Caco-2 (cell line): ENCODE measurements around the gene PITX3. TPM values are rescaled to one million over a fixed set of nuclear protein-coding genes. Genes with fewer than 3 reads are reported as not detected.

Source experiments
- BruUV-seq: library from RNA; stranded (reverse); fragments of 400-500 nt; replicated peaks from 2 replicates; lab custom pipeline; 2021; lab: Mats Ljungman, UMichigan
- CTCF ChIA-PET: fragments of 300-600 bp; sonication (Branson Sonifier 250); formaldehyde crosslinking; loops from one replicate; lab custom pipeline; 2022; ENCODE audit warnings: antibody characterized with exemption; lab: Charles Lee
- POLR2A ChIA-PET: fragments of 300-600 bp; sonication (Branson Sonifier 250); formaldehyde crosslinking; loops from one replicate; lab custom pipeline; 2022; ENCODE audit warnings: antibody characterized with exemption; lab: Charles Lee
- DNase-seq, 2 experiments: peaks; one replicate each; pipeline versions ENCODE4 v3.0.0 to v3.0.0-alpha.2; 2020 to 2022
- H3K27me3 ChIP-seq: replicated peaks from 2 replicates; pipeline ENCODE4 v1.6.0; 2011; ENCODE audit warnings: low read length; ENCODE audit not compliant: control insufficient read depth, insufficient read depth
- H3K36me3 ChIP-seq: 2 replicates; pipeline ENCODE4 v1.5.1; 2011; ENCODE audit warnings: low read length; ENCODE audit not compliant: control insufficient read depth, insufficient read depth
- H3K4me1 ChIP-seq: fragments of 250-450 bp; sonication (Bioruptor Pico); 2 replicates; pipeline ENCODE4 v1.5.1; 2020; ENCODE audit warnings: mild to moderate bottlenecking
- H3K4me3 ChIP-seq: 2 replicates; pipeline ENCODE4 v1.5.1; 2011; ENCODE audit warnings: low read depth, mild to moderate bottlenecking, control low read depth, low read length
- H3K9me3 ChIP-seq: fragments of 250-450 bp; sonication (Bioruptor Pico); 2 replicates; pipeline ENCODE4 v1.5.1; 2020; ENCODE audit warnings: mild to moderate bottlenecking, moderate library complexity
- H3K27ac Mint-ChIP-seq: one replicate; pipeline ENCODE4 v1.8.0; 2022; ENCODE audit warnings: mixed read lengths; ENCODE audit not compliant: unreplicated experiment
- H3K27me3 Mint-ChIP-seq: one replicate; pipeline ENCODE4 v1.8.0; 2022; ENCODE audit warnings: mixed read lengths; ENCODE audit not compliant: insufficient read depth, unreplicated experiment
- H3K36me3 Mint-ChIP-seq: one replicate; pipeline ENCODE4 v1.8.0; 2022; ENCODE audit warnings: mild to moderate bottlenecking, mixed read lengths; ENCODE audit not compliant: insufficient read depth, unreplicated experiment
- H3K4me1 Mint-ChIP-seq: one replicate; pipeline ENCODE4 v1.8.0; 2022; ENCODE audit warnings: low read depth, mixed read lengths; ENCODE audit not compliant: unreplicated experiment
- H3K4me3 Mint-ChIP-seq: one replicate; pipeline ENCODE4 v1.8.0; 2022; ENCODE audit warnings: mild to moderate bottlenecking, moderate library complexity, mixed read lengths; ENCODE audit not compliant: unreplicated experiment
- H3K9me3 Mint-ChIP-seq: one replicate; pipeline ENCODE4 v1.8.0; 2022; ENCODE audit warnings: mixed read lengths; ENCODE audit not compliant: unreplicated experiment
- CTCF ChIP-seq, 2 experiments: fragments of 200-600 bp in 1 of 2; IDR thresholded peaks; 1 replicate in 1 of 2; 2 replicates in 1 of 2; pipeline versions ENCODE4 v1.5.1 to v1.8.0; 2011 to 2022; ENCODE audit warnings: antibody characterized with exemption in 1 of 2, control low read depth in 1 of 2, inconsistent platforms in 1 of 2, low read depth in 1 of 2, low read length in 1 of 2, mild to moderate bottlenecking in 1 of 2, moderate library complexity in 1 of 2; ENCODE audit not compliant: insufficient read depth in 1 of 2, severe bottlenecking in 1 of 2, unreplicated experiment in 1 of 2
- intact Hi-C: fragments of 100-400 bp; cut with micrococcal nuclease; formaldehyde crosslinking; loops from one replicate; pipeline ENCODE4 v1.10.0; 2022; ENCODE audit not compliant: unreplicated experiment
- total RNA-seq: library from RNA; stranded (reverse); gene quantifications from 2 replicates; pipeline ENCODE4 v1.2.3, GENCODE V29; 2022

The PITX3 gene
- total RNA-seq, 1 experiment from 2014 or later: not detected

GRCh38 chr10:102188298-102188940, 52.9 kb downstream of the PITX3 start:
- intact Hi-C loops: no loop called here
- no peak overlapping the region for H3K4me3 Mint-ChIP-seq
- no peaks in the 10 kb centered on the region for H3K36me3 ChIP-seq
- no peak overlapping the region for H3K4me3 ChIP-seq
- no peak for DNase-seq
- H3K27me3 ChIP-seq: no peaks in the 10 kb centered on the region
- no peak overlapping the region for H3K27ac Mint-ChIP-seq
- ChIA-PET CTCF (no interaction called here), POLR2A (no interaction called here)
- BruUV-seq: no TSS peak
- H3K4me1 Mint-ChIP-seq: no peaks in the 10 kb centered on the region
- H3K36me3 Mint-ChIP-seq: no peaks in the 10 kb centered on the region
- peaks cover 33% of the 10 kb centered on the region for H3K9me3 ChIP-seq
- H3K27me3 Mint-ChIP-seq: no peaks in the 10 kb centered on the region
- H3K4me1 ChIP-seq: no peaks in the 10 kb centered on the region
- H3K9me3 Mint-ChIP-seq: peaks cover 57% of the 10 kb centered on the region
- TF ChIP-seq CTCF (IDR thresholded peaks at IDR 0.05; ENCODE audit: insufficient read depth in 1 of 2, low read depth in 1 of 2, low read length in 1 of 2, severe bottlenecking in 1 of 2, unreplicated experiment in 1 of 2): no peak

- no peaks in the 10 kb centered on the region for H3K27me3 Mint-ChIP-seq
- H3K27me3 ChIP-seq: no peaks in the 10 kb centered on the region
- H3K9me3 Mint-ChIP-seq: peaks cover 36% of the 10 kb centered on the region
- POLR2A ChIA-PET: no interaction called here
- DNase-seq: no peak
- intact Hi-C loops: no loop called here
- no peaks in the 10 kb centered on the region for H3K4me1 Mint-ChIP-seq
- H3K27ac Mint-ChIP-seq: no peak overlapping the region
- CTCF ChIA-PET: no interaction called here
- no peaks in the 10 kb centered on the region for H3K4me1 ChIP-seq
- H3K36me3 Mint-ChIP-seq: no peaks in the 10 kb centered on the region
- no TSS peak for BruUV-seq
- H3K36me3 ChIP-seq: no peaks in the 10 kb centered on the region
- no peak overlapping the region for H3K4me3 ChIP-seq
- TF ChIP-seq CTCF (IDR thresholded peaks at IDR 0.05; ENCODE audit: insufficient read depth in 1 of 2, low read depth in 1 of 2, low read length in 1 of 2, severe bottlenecking in 1 of 2, unreplicated experiment in 1 of 2): no peak
- no peak overlapping the region for H3K4me3 Mint-ChIP-seq
- H3K9me3 ChIP-seq: peaks cover 18% of the 10 kb centered on the region
Measured at GRCh38 chr10:102185811-102186527, 55.3 kb downstream of the PITX3 start.

- no peak overlapping the region for H3K4me3 ChIP-seq
- peaks cover 36% of the 10 kb centered on the region for H3K9me3 Mint-ChIP-seq
- no peak overlapping the region for H3K4me3 Mint-ChIP-seq
- H3K36me3 Mint-ChIP-seq: no peaks in the 10 kb centered on the region
- DNase-seq: no peak
- no peaks in the 10 kb centered on the region for H3K4me1 ChIP-seq
- POLR2A ChIA-PET: no interaction called here
- H3K9me3 ChIP-seq: peaks cover 18% of the 10 kb centered on the region
- H3K27ac Mint-ChIP-seq: no peak overlapping the region
- CTCF ChIA-PET: no interaction called here
- BruUV-seq: no TSS peak
- intact Hi-C loops: no loop called here
- H3K27me3 Mint-ChIP-seq: no peaks in the 10 kb centered on the region
- H3K27me3 ChIP-seq: no peaks in the 10 kb centered on the region
- no peaks in the 10 kb centered on the region for H3K36me3 ChIP-seq
- no peaks in the 10 kb centered on the region for H3K4me1 Mint-ChIP-seq
- no peak for TF ChIP-seq CTCF (IDR thresholded peaks at IDR 0.05; ENCODE audit: insufficient read depth in 1 of 2, low read depth in 1 of 2, low read length in 1 of 2, severe bottlenecking in 1 of 2, unreplicated experiment in 1 of 2)
Measured at GRCh38 chr10:102185272-102185671, 56.0 kb downstream of the PITX3 start.
